Measurements from ENCODE around the gene RNASEH2B.

The RNASEH2B gene

DNA sequence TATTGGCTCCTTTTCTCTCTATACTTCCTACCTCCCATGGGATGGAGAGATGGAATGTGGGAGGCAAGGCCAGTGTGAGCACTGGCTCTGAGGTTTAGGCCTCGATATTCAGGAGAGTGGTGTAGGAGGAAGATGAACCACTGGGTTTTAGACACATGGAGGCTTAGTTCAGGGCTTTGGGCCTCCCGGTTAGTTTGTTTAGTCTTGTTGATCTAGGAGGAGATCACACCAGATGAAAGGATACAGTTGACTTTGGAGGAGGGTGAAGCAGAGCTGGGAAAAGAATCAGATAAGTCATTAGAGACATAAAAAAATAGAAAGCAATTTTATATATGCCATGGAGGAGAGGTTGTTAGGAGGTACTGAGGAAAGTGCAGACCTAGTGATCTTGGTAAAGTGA lies 30.9 kb downstream of the RNASEH2B start:
- Histone ChIP-seq H3K4me3 (ENCODE audit: low read length) (no peak overlapping the region), H3K9ac (ENCODE audit: low read depth, low read length) (no peak overlapping the region), H3K4me1 (ENCODE audit: insufficient read depth, low read length) (no peaks in the 10 kb centered on the region), H3K27me3 (ENCODE audit: insufficient read depth, low read length) (no peaks in the 10 kb centered on the region), H3K36me3 (ENCODE audit: insufficient read depth, low read length) (peaks cover 18% of the 10 kb centered on the region), H3K9me3 (ENCODE audit: insufficient read depth, low read depth, low read length) (peaks cover 9% of the 10 kb centered on the region; the same call in 1 of the 2 replicates), H3K27ac (ENCODE audit: low read depth, low read length) (no peak overlapping the region)
- 66% methylated on average over 2 of the region's 2 CpGs for WGBS

DNA sequence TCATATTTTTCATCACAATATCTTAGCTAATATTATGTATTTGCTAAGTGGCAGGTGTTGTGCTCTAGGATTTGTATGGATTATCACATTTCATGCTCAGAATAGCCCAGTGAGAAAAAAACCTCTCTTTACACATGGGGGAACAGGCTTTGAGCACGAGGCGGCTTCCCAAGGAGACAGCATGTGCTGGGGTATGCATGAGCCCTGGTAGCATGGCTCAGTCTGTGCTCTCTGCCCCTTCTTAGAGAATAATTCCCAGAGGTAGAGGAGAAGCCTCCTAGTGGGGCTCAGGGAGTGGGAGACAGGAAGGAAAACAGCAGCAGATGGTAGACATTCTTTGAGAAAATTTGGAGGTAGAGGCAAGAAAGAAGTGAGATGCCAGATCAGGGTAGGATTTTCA lies 31.6 kb downstream of the RNASEH2B start:
- Histone ChIP-seq H3K9ac (ENCODE audit: low read depth, low read length) (no peak overlapping the region), H3K36me3 (ENCODE audit: insufficient read depth, low read length) (peaks cover 22% of the 10 kb centered on the region), H3K27ac (ENCODE audit: low read depth, low read length) (no peak overlapping the region), H3K9me3 (ENCODE audit: insufficient read depth, low read depth, low read length) (peaks cover 9% of the 10 kb centered on the region; the same call in 1 of the 2 replicates), H3K4me1 (ENCODE audit: insufficient read depth, low read length) (no peaks in the 10 kb centered on the region), H3K27me3 (ENCODE audit: insufficient read depth, low read length) (no peaks in the 10 kb centered on the region), H3K4me3 (ENCODE audit: low read length) (no peak overlapping the region)
- 98% methylated on average over 2 of the region's 2 CpGs for WGBS

DNA sequence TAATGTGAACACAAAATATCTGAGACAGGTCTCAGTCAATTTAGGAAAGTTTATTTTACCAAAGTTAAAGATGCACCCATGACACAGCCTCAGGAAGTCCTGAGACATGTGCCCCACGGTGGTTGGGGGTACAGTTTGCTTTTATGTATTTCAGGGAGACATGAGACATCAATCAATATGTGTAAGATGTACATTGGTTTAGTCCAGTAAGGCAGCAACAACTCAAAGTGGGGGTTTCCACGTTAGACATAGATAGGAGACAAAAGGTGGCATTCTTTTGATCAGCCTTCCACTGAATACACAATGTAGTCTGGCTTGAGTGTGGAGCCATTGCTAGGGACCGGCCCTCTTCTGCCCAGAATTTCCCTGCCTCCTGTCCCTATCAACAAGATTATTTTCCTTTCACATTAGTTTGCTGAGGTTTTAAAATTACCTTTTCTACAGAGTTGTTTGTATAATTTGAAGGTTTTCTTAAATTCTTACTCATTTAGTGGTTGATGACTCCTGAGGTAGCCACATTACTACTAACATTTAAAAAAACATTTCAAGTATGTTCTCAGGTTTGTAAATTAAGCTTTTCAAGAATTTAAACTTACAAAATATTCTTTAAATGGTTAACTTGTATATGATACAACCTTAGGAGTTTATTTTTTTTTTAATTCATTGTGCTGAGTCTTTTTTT lies 33.2 kb downstream of the RNASEH2B start:
- H3K4me3 ChIP-seq (ENCODE audit: low read length), result no peak overlapping the region
- peaks cover 15% of the 10 kb centered on the region for H3K36me3 ChIP-seq (ENCODE audit: insufficient read depth, low read length)
- H3K9me3 ChIP-seq (ENCODE audit: insufficient read depth, low read depth, low read length), result peaks cover 7% of the 10 kb centered on the region; the same call in 1 of the 2 replicates
- H3K4me1 ChIP-seq (ENCODE audit: insufficient read depth, low read length), result no peaks in the 10 kb centered on the region
- WGBS, result 53% methylated on average over 3 of the region's 3 CpGs
- no peaks in the 10 kb centered on the region for H3K27me3 ChIP-seq (ENCODE audit: insufficient read depth, low read length)
- no peak overlapping the region for H3K27ac ChIP-seq (ENCODE audit: low read depth, low read length)
- no peak overlapping the region for H3K9ac ChIP-seq (ENCODE audit: low read depth, low read length)

DNA sequence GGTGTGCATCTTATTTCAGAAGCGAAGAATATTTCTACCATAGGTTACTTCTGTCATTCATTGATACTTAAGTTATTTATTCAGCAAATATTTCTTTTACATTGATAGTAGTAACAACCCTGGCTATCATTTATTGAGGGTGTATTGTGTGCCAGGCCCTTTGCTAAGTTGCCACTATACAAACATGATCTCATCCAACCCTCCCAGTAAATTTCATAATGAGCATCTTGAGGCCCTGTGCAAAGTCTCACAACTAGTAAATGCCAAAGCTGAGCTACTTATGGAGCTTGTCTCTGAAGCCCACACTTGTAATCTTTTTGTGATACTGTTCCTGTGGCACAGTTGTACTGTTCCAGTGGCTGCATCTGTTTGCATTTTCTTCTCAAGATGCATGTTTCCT lies 36.1 kb downstream of the RNASEH2B start:
- Histone ChIP-seq H3K4me3 (ENCODE audit: low read length) (no peak overlapping the region), H3K27ac (ENCODE audit: low read depth, low read length) (no peak overlapping the region), H3K9ac (ENCODE audit: low read depth, low read length) (no peak overlapping the region), H3K27me3 (ENCODE audit: insufficient read depth, low read length) (no peaks in the 10 kb centered on the region), H3K36me3 (ENCODE audit: insufficient read depth, low read length) (peaks cover 21% of the 10 kb centered on the region), H3K4me1 (ENCODE audit: insufficient read depth, low read length) (no peaks in the 10 kb centered on the region), H3K9me3 (ENCODE audit: insufficient read depth, low read depth, low read length) (no peaks in the 10 kb centered on the region)
- 83% methylated on average over 1 of the region's 1 CpG for WGBS

DNA sequence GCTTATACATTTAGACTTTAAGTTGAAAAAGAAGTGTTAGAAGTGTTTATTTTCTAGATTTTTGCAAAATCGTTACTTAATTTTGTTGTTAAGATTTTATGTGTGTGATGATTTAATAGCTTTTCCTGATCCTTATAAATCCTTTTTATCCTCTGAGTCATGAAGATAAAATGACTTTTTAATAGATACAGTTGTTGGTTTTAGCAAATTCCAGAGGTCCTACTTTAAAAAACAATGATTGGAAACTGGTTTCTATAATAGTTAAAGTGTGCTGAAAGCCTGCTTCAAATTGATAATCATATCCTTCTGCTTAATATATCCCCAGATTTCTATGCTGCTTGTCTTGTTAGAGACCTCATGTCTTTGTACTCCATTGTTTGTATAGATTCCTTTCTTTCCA lies 39.0 kb downstream of the RNASEH2B start:
- Histone ChIP-seq H3K27me3 (ENCODE audit: insufficient read depth, low read length) (no peaks in the 10 kb centered on the region), H3K36me3 (ENCODE audit: insufficient read depth, low read length) (peaks cover 21% of the 10 kb centered on the region), H3K9me3 (ENCODE audit: insufficient read depth, low read depth, low read length) (no peaks in the 10 kb centered on the region), H3K9ac (ENCODE audit: low read depth, low read length) (no peak overlapping the region), H3K4me3 (ENCODE audit: low read length) (no peak overlapping the region), H3K4me1 (ENCODE audit: insufficient read depth, low read length) (no peaks in the 10 kb centered on the region), H3K27ac (ENCODE audit: low read depth, low read length) (no peak overlapping the region)
- 83% methylated on average over 1 of the region's 1 CpG for WGBS

DNA sequence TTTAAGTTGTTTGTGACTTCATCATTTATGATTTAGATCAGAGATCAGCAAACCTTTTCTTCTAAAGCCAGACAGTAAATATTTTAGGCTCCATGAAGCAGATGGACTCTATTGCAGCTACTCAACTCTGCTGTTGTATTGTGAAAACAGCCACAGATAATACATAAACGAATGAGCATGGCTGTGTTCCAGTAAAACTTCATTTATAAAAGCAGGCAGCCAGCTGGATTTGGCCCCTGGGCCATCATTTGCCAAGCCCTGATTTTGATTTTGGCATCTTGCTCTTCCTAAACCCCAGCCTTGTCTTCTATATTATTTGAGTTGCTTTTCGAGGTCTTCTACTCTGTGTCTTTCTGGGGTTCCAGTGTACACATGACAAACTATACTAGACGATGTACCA lies 41.3 kb downstream of the RNASEH2B start:
- no peak overlapping the region for H3K9ac ChIP-seq (ENCODE audit: low read depth, low read length)
- peaks cover 14% of the 10 kb centered on the region for H3K36me3 ChIP-seq (ENCODE audit: insufficient read depth, low read length)
- H3K4me3 ChIP-seq (ENCODE audit: low read length), result no peak overlapping the region
- no peaks in the 10 kb centered on the region for H3K9me3 ChIP-seq (ENCODE audit: insufficient read depth, low read depth, low read length)
- no peaks in the 10 kb centered on the region for H3K27me3 ChIP-seq (ENCODE audit: insufficient read depth, low read length)
- H3K27ac ChIP-seq (ENCODE audit: low read depth, low read length), result no peak overlapping the region
- H3K4me1 ChIP-seq (ENCODE audit: insufficient read depth, low read length), result no peaks in the 10 kb centered on the region
- 91% methylated on average over 3 of the region's 3 CpGs for WGBS

DNA sequence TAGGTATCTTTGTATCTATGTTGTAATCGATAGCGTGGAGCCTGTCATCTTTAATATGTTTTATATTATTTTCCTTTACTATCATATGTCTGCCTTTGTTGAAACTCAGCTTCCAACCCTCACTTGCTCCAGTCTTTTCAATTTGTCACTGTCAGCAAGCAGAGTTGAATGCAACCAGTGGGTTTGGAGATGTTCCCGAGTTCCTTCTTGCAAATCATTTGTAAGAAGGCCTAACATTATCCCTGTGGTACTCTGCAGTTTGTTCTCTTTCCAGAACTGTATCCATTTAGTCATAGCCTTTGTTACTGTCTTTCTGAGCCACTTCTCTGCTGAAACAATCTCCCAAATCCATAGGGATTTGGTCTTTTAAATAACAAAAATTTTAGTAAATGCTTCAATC lies 41.8 kb downstream of the RNASEH2B start:
- no peak overlapping the region for H3K9ac ChIP-seq (ENCODE audit: low read depth, low read length)
- no peak overlapping the region for H3K4me3 ChIP-seq (ENCODE audit: low read length)
- H3K36me3 ChIP-seq (ENCODE audit: insufficient read depth, low read length), result peaks cover 13% of the 10 kb centered on the region; the same call in 1 of the 2 replicates
- H3K27me3 ChIP-seq (ENCODE audit: insufficient read depth, low read length), result no peaks in the 10 kb centered on the region
- H3K9me3 ChIP-seq (ENCODE audit: insufficient read depth, low read depth, low read length), result no peaks in the 10 kb centered on the region
- H3K27ac ChIP-seq (ENCODE audit: low read depth, low read length), result no peak overlapping the region
- no peaks in the 10 kb centered on the region for H3K4me1 ChIP-seq (ENCODE audit: insufficient read depth, low read length)
- 81% methylated on average over 1 of the region's 3 CpGs for WGBS

DNA sequence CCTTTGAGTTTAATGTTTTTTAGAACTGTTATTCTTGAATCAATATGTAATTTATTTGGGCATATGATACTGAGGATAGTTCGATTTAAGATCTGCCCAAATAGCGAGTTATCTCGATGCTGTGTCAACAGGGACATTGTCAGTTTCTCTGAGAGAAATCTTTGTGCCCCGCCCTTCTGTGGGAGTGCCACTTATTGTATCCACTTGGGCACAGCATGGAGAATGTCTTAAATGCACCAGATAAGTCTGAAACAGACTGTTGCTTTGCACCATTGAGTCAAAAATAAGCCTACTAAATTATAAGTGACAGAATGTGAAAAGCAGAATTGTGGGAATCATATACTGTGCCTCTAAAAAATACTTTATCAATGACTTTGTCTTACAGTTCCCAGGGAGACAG lies 45.6 kb downstream of the RNASEH2B start:
- no peak overlapping the region for H3K27ac ChIP-seq (ENCODE audit: low read depth, low read length)
- H3K27me3 ChIP-seq (ENCODE audit: insufficient read depth, low read length), result no peaks in the 10 kb centered on the region
- no peaks in the 10 kb centered on the region for H3K4me1 ChIP-seq (ENCODE audit: insufficient read depth, low read length)
- no peaks in the 10 kb centered on the region for H3K9me3 ChIP-seq (ENCODE audit: insufficient read depth, low read depth, low read length)
- H3K9ac ChIP-seq (ENCODE audit: low read depth, low read length), result no peak overlapping the region
- no peak overlapping the region for H3K4me3 ChIP-seq (ENCODE audit: low read length)
- 0 out of 2 replicates have a peak, but pooled peaks cover under 1% of the 10 kb centered on the region for H3K36me3 ChIP-seq (ENCODE audit: insufficient read depth, low read length)
- 91% methylated on average over 4 of the region's 4 CpGs for WGBS

DNA sequence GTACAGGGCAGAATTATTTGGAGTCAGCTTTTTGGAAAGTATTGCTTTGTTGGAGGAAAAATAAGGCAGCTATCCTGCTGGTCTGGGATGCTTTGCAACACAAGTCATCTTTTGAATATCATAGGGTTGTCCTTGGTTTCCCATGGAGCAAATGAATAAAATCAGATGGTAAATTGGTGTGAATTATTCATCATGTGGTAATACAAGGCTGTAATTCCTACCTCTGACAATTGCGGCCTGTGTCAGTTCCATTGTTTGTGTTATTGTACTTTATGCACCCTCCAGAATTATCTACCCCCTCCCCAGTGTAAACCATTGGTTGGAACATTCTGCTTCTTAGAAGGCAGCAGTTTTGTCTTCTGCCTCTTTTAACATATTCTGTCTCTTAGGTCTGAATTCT lies 46.2 kb downstream of the RNASEH2B start:
- 100% methylated on average over 1 of the region's 1 CpG for WGBS
- no peak overlapping the region for H3K4me3 ChIP-seq (ENCODE audit: low read length)
- no peak overlapping the region for H3K27ac ChIP-seq (ENCODE audit: low read depth, low read length)
- no peaks in the 10 kb centered on the region for H3K4me1 ChIP-seq (ENCODE audit: insufficient read depth, low read length)
- no peaks in the 10 kb centered on the region for H3K9me3 ChIP-seq (ENCODE audit: insufficient read depth, low read depth, low read length)
- no peak overlapping the region for H3K9ac ChIP-seq (ENCODE audit: low read depth, low read length)
- no peaks in the 10 kb centered on the region for H3K27me3 ChIP-seq (ENCODE audit: insufficient read depth, low read length)
- H3K36me3 ChIP-seq (ENCODE audit: insufficient read depth, low read length), result no peaks in the 10 kb centered on the region

DNA sequence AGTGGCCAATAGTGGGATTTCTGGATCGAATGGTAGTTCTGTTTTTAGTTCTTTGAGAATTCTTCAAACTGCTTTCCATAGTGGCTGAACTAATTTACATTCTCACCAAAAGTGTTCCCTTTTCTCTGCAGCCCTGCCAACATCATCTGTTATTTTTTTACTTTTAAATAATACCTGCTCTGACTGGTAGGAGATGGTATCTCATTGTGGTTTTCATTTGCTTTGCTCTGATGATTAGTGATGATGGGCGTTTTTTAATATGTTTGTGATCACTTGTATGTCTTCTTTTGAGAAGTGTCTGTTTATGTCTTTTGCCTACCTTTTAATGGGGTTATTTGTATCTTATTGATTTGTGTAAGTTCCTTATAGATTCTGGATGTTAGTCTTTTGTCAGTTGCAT lies 48.0 kb downstream of the RNASEH2B start:
- no peak overlapping the region for H3K9ac ChIP-seq (ENCODE audit: low read depth, low read length)
- no peak overlapping the region for H3K27ac ChIP-seq (ENCODE audit: low read depth, low read length)
- no peaks in the 10 kb centered on the region for H3K9me3 ChIP-seq (ENCODE audit: insufficient read depth, low read depth, low read length)
- peaks cover 7% of the 10 kb centered on the region; the same call in 1 of the 2 replicates for H3K36me3 ChIP-seq (ENCODE audit: insufficient read depth, low read length)
- 88% methylated on average over 2 of the region's 2 CpGs for WGBS
- H3K4me1 ChIP-seq (ENCODE audit: insufficient read depth, low read length), result no peaks in the 10 kb centered on the region
- no peaks in the 10 kb centered on the region for H3K27me3 ChIP-seq (ENCODE audit: insufficient read depth, low read length)
- no peak overlapping the region for H3K4me3 ChIP-seq (ENCODE audit: low read length)

DNA sequence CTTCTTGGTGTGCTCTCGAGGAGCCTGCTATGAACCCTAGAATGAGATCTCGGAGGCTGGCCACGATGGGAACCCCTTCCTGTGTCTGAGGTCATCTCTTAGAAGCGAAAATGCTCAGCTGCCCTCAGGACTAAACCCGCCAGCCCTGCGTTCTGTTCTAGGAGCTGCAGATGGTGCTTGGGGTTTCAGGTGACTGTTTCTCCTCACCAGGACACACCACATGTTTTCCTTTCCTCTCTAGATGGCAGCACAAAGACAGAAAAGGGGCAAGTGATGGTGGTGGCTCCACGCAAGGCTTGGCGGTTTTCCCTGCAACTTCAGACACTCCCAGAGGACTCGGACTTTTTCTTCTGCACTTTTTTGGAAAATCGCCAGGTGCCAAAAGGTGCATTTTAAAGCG lies 60.1 kb downstream of the RNASEH2B start:
- Histone ChIP-seq H3K9ac (ENCODE audit: low read depth, low read length) (no peak overlapping the region), H3K4me1 (ENCODE audit: insufficient read depth, low read length) (no peaks in the 10 kb centered on the region), H3K36me3 (ENCODE audit: insufficient read depth, low read length) (peaks cover 6% of the 10 kb centered on the region; the same call in 1 of the 2 replicates), H3K9me3 (ENCODE audit: insufficient read depth, low read depth, low read length) (no peaks in the 10 kb centered on the region), H3K27ac (ENCODE audit: low read depth, low read length) (no peak overlapping the region), H3K4me3 (ENCODE audit: low read length) (no peak overlapping the region), H3K27me3 (ENCODE audit: insufficient read depth, low read length) (no peaks in the 10 kb centered on the region)
- 69% methylated on average over 11 of the region's 11 CpGs for WGBS

DNA sequence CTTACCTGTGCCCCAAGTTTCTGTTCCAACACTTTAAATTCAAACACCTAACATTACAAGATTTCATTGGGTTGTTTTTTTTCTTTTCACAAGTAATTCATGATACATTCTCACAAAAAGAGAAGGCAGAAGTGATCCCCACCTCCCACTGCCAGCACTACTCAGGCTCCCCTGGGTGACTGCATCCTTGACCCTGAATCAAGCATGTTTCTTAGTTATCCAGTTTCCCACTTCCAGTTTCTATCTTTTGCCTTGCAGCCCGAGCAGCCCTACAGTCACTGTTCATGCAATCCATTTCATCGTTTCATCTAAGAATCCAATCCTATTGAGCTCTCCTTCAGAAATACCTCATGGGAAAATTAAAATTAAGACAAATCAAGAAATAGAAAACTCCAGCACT lies 61.4 kb downstream of the RNASEH2B start:
- 95% methylated on average over 2 of the region's 2 CpGs for WGBS
- H3K9ac ChIP-seq (ENCODE audit: low read depth, low read length), result no peak overlapping the region
- no peak overlapping the region for H3K4me3 ChIP-seq (ENCODE audit: low read length)
- no peak overlapping the region for H3K27ac ChIP-seq (ENCODE audit: low read depth, low read length)
- H3K36me3 ChIP-seq (ENCODE audit: insufficient read depth, low read length), result no peaks in the 10 kb centered on the region
- no peaks in the 10 kb centered on the region for H3K4me1 ChIP-seq (ENCODE audit: insufficient read depth, low read length)
- no peaks in the 10 kb centered on the region for H3K27me3 ChIP-seq (ENCODE audit: insufficient read depth, low read length)
- H3K9me3 ChIP-seq (ENCODE audit: insufficient read depth, low read depth, low read length), result no peaks in the 10 kb centered on the region

Data from HUES64 (cell line).